Neural progenitor cell (in vitro differentiated cells): ENCODE results near the gene CDC42. TPM values are rescaled to one million over a fixed set of nuclear protein-coding genes. Genes with fewer than 3 reads are reported as not detected.

Experiments used
- DNase-seq: peaks from one replicate; pipeline ENCODE4 v3.0.0-alpha.2; 2016; ENCODE audit warnings: low spot score
- H2AFZ ChIP-seq: fragments of 200-600 bp; sonication (generic); replicated peaks from 2 replicates; pipeline ENCODE4 v1.6.1; 2016; ENCODE audit warnings: antibody characterized with exemption
- H3F3A ChIP-seq: fragments of 200-600 bp; sonication (generic); 2 replicates; pipeline ENCODE4 v1.6.1; 2016; ENCODE audit warnings: antibody characterized with exemption, low read depth
- H3K27ac ChIP-seq: fragments of 200-600 bp; sonication (generic); 2 replicates; pipeline ENCODE4 v1.5.1; 2016; ENCODE audit warnings: mild to moderate bottlenecking
- H3K27me3 ChIP-seq: fragments of 200-600 bp; sonication (generic); 2 replicates; pipeline ENCODE4 v1.6.1; 2016; ENCODE audit warnings: mild to moderate bottlenecking, moderate library complexity
- H3K36me3 ChIP-seq: fragments of 200-600 bp; sonication (generic); 2 replicates; pipeline ENCODE4 v1.5.1; 2016
- H3K4me1 ChIP-seq: fragments of 200-600 bp; sonication (generic); 2 replicates; pipeline ENCODE4 v1.6.1; 2016; ENCODE audit warnings: mixed run types
- H3K4me2 ChIP-seq: fragments of 200-600 bp; sonication (generic); 2 replicates; pipeline ENCODE4 v1.6.1; 2016
- H3K4me3 ChIP-seq: fragments of 200-600 bp; sonication (generic); 2 replicates; pipeline ENCODE4 v1.5.1; 2016
- H3K79me2 ChIP-seq: fragments of 200-600 bp; sonication (generic); 2 replicates; pipeline ENCODE4 v1.6.1; 2016; ENCODE audit warnings: low read depth
- H3K9ac ChIP-seq: fragments of 200-600 bp; sonication (generic); 2 replicates; pipeline ENCODE4 v1.6.1; 2016
- H3K9me3 ChIP-seq: fragments of 200-600 bp; sonication (generic); 2 replicates; pipeline ENCODE4 v1.5.1; 2016; ENCODE audit warnings: low read depth
- H4K20me1 ChIP-seq: fragments of 200-600 bp; sonication (generic); 2 replicates; pipeline ENCODE4 v1.6.1; 2016; ENCODE audit warnings: low read depth
- H3K27ac Mint-ChIP-seq: 3 replicates; pipeline ENCODE4 v1.8.0; 2021; ENCODE audit warnings: mixed read lengths
- H3K27me3 Mint-ChIP-seq: 2 replicates; pipeline ENCODE4 v1.8.0; 2022; ENCODE audit warnings: low read depth, mild to moderate bottlenecking, inconsistent platforms, moderate library complexity, mixed read lengths; ENCODE audit not compliant: insufficient read depth
- H3K36me3 Mint-ChIP-seq: 3 replicates; pipeline ENCODE4 v1.8.0; 2021; ENCODE audit warnings: mixed read lengths
- H3K4me1 Mint-ChIP-seq: 3 replicates; pipeline ENCODE4 v1.8.0; 2021; ENCODE audit warnings: mixed read lengths
- H3K4me3 Mint-ChIP-seq: 3 replicates; pipeline ENCODE4 v1.8.0; 2021; ENCODE audit warnings: mild to moderate bottlenecking, moderate library complexity, mixed read lengths
- H3K9me3 Mint-ChIP-seq: 3 replicates; pipeline ENCODE4 v1.8.0; 2020; ENCODE audit warnings: mixed read lengths
- CTCF ChIP-seq: fragments of 200-600 bp; sonication (generic); IDR thresholded peaks from 2 replicates; pipeline ENCODE4 v1.5.1; 2017; ENCODE audit warnings: antibody characterized with exemption, mild to moderate bottlenecking
- EZH2 ChIP-seq: fragments of 200-600 bp; sonication (generic); IDR thresholded peaks from 2 replicates; pipeline ENCODE4 v1.6.1; 2017; ENCODE audit warnings: antibody characterized with exemption, mild to moderate bottlenecking, moderate library complexity
- EZH2phosphoT487 ChIP-seq: fragments of 200-600 bp; sonication (generic); IDR thresholded peaks from 2 replicates; pipeline ENCODE4 v1.6.1; 2017; ENCODE audit warnings: antibody characterized with exemption
- total RNA-seq: library from RNA; depleted of rRNA; stranded (reverse); fragments of >200 nt; gene quantifications from 2 replicates; pipeline ENCODE4 v1.2.3, GENCODE V29; 2015; ENCODE audit warnings: low replicate concordance

CDC42 gene
- total RNA-seq, 1 donor from 2014 or later, result 348 TPM

DNA sequence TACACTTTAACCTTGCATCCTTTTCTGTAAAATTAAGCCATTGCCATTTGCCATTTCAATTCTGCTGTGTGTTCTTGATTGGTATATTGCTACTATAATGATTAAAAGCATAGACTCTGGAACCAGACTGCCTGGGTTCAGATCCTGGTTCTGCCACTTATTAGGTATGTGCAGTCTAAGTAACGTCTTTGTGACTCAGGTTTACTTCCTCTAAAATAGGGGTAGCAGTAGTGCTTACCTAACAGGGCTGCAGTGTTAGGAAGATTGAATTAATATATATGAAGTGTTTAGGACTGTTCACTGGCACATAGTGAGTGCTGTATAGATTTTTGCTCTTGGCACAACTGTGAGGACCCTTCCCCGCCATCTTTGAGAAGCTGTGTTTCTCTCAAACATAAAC, 4.4 kb downstream of the CDC42 start:
- Histone ChIP-seq H3K4me3 (no peak overlapping the region), H2AFZ (no peak overlapping the region), H3K4me2 (no peak overlapping the region), H3K79me2 (peaks cover 86% of the 10 kb centered on the region), H3K27ac (no peak overlapping the region), H3K36me3 (no peaks in the 10 kb centered on the region), H3K27me3 (no peaks in the 10 kb centered on the region), H3F3A (peaks cover 25% of the 10 kb centered on the region), H3K4me1 (no peaks in the 10 kb centered on the region), H4K20me1 (peaks cover 81% of the 10 kb centered on the region), H3K9me3 (no peaks in the 10 kb centered on the region), H3K9ac (no peak overlapping the region)
- TF ChIP-seq EZH2phosphoT487 (no peak), EZH2 (no peak), CTCF (no peak)
- Mint-ChIP-seq H3K4me1 (peaks cover 12% of the 10 kb centered on the region), H3K4me3 (no peak overlapping the region), H3K27me3 (peaks cover 3% of the 10 kb centered on the region), H3K27ac (no peak overlapping the region), H3K36me3 (peaks cover 15% of the 10 kb centered on the region), H3K9me3 (no peaks in the 10 kb centered on the region)
- no peak for DNase-seq

DNA sequence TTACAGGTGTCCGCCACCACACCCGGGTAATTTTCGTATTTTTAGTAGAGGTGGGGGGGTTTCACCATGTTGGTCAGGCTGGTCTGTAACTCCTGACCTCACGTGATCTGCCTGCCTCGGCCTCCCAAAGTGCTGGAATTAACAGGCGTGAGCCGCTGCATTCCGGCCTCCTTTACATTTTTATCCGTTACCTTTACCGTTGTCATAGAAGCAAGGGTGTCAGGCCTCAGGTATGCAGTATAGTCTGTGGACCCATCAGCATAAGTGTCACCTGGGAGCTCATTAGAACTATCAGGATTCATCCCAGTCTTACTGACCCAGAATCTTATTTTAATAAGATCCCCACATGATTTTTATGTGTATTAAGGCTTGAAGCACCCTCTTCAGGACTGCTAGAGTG, 5.4 kb downstream of the CDC42 start:
- H3K9me3 Mint-ChIP-seq, result no peaks in the 10 kb centered on the region
- Histone ChIP-seq H3K36me3 (no peaks in the 10 kb centered on the region), H3K9me3 (no peaks in the 10 kb centered on the region), H3F3A (peaks cover 21% of the 10 kb centered on the region), H3K4me1 (no peaks in the 10 kb centered on the region), H3K4me3 (no peak overlapping the region), H3K4me2 (no peak overlapping the region), H2AFZ (no peak overlapping the region), H4K20me1 (peaks cover 90% of the 10 kb centered on the region), H3K27ac (no peak overlapping the region), H3K27me3 (no peaks in the 10 kb centered on the region), H3K79me2 (peaks cover 95% of the 10 kb centered on the region), H3K9ac (no peak overlapping the region)
- H3K4me3 Mint-ChIP-seq, result no peak overlapping the region
- H3K4me1 Mint-ChIP-seq, result peaks cover 14% of the 10 kb centered on the region
- no peaks in the 10 kb centered on the region for H3K27me3 Mint-ChIP-seq
- peaks cover 18% of the 10 kb centered on the region for H3K36me3 Mint-ChIP-seq
- no peak overlapping the region for H3K27ac Mint-ChIP-seq
- no peak for TF ChIP-seq EZH2phosphoT487
- TF ChIP-seq CTCF, result no peak
- TF ChIP-seq EZH2, result no peak
- DNase-seq, result no peak

GRCh38 chr1:22064751-22065402, 12.4 kb downstream of the CDC42 start:
- H3K27ac Mint-ChIP-seq, result no peak overlapping the region
- Histone ChIP-seq H3K36me3 (no peaks in the 10 kb centered on the region), H3K4me1 (peaks cover 7% of the 10 kb centered on the region), H3K4me3 (no peak overlapping the region), H3K79me2 (peaks cover 100% of the 10 kb centered on the region), H3K9me3 (no peaks in the 10 kb centered on the region), H4K20me1 (peaks cover 100% of the 10 kb centered on the region), H3K27me3 (no peaks in the 10 kb centered on the region), H2AFZ (no peak overlapping the region), H3K4me2 (no peak overlapping the region), H3F3A (no peaks in the 10 kb centered on the region), H3K9ac (no peak overlapping the region), H3K27ac (no peak overlapping the region)
- TF ChIP-seq CTCF (no peak), EZH2phosphoT487 (no peak), EZH2 (no peak)
- peak; percentile 21 for DNase-seq
- H3K9me3 Mint-ChIP-seq, result peaks cover 5% of the 10 kb centered on the region
- H3K4me1 Mint-ChIP-seq, result peaks cover 11% of the 10 kb centered on the region
- no peak overlapping the region for H3K4me3 Mint-ChIP-seq
- peaks cover 27% of the 10 kb centered on the region for H3K36me3 Mint-ChIP-seq
- no peaks in the 10 kb centered on the region for H3K27me3 Mint-ChIP-seq
